Measurements from ENCODE around the gene PHYHIPL. TPM values are rescaled to one million over a fixed set of nuclear protein-coding genes. Genes with fewer than 3 reads are reported as not detected.
"Not testable (repeated sequence)": the region's sequence is repeated elsewhere in the genome, so short reads cannot be mapped to it uniquely, and the experiment has no call there.

Gene PHYHIPL
- total and polyA plus RNA-seq, 4 experiments from 2014 or later = not detected

GRCh38 chr10:59227136-59227673, 50.8 kb downstream of the PHYHIPL start:
- no peak for DNase-seq
- H3K36me3 ChIP-seq (ENCODE audit: insufficient read depth, low read length) = no peaks in the 10 kb centered on the region
- no peaks in the 10 kb centered on the region for H3K4me1 Mint-ChIP-seq
- H3K27me3 Mint-ChIP-seq = peaks cover 0 to 4% of the 10 kb centered on the region in 2 donors
- ChIA-PET CTCF (ENCODE audit: partially characterized antibody) (no interaction called here), POLR2A (ENCODE audit: partially characterized antibody) (no interaction called here)
- no peak overlapping the region for H3K27ac ChIP-seq (ENCODE audit: low read depth, low read length)
- no peaks in the 10 kb centered on the region for H3K27me3 ChIP-seq (ENCODE audit: insufficient read depth, low read length)
- intact Hi-C loops (cut with micrococcal nuclease) = no loop called here
- H3K9me3 Mint-ChIP-seq = peaks cover 0 to 2% (median 0%) of the 10 kb centered on the region in 8 donors
- H3K4me3 Mint-ChIP-seq = no peak overlapping the region
- H3K9me3 ChIP-seq (ENCODE audit: control insufficient read depth in 1 of 2, low read length in 2 of 2) = no peaks in the 10 kb centered on the region
- no peak overlapping the region for H3K27ac Mint-ChIP-seq
- no peaks in the 10 kb centered on the region for H3K4me1 ChIP-seq (ENCODE audit: insufficient read depth, low read length)
- H3K36me3 Mint-ChIP-seq = no peaks in the 10 kb centered on the region
- H3K4me3 ChIP-seq (ENCODE audit: low read length in 2 of 2) = no peak overlapping the region

- ChIA-PET POLR2A (ENCODE audit: partially characterized antibody) (no interaction called here), CTCF (ENCODE audit: partially characterized antibody) (no interaction called here)
- Mint-ChIP-seq H3K9me3 (no peaks in the 10 kb centered on the region), H3K36me3 (no peaks in the 10 kb centered on the region), H3K27me3 (peaks cover 0 to 2% of the 10 kb centered on the region in 2 donors), H3K27ac (no peak overlapping the region), H3K4me3 (no peak overlapping the region), H3K4me1 (no peaks in the 10 kb centered on the region)
- no peaks in the 10 kb centered on the region for H3K27me3 ChIP-seq (ENCODE audit: insufficient read depth, low read length)
- no peaks in the 10 kb centered on the region for H3K36me3 ChIP-seq (ENCODE audit: insufficient read depth, low read length)
- DNase-seq = no peak
- H3K27ac ChIP-seq (ENCODE audit: low read depth, low read length) = no peak overlapping the region
- no peaks in the 10 kb centered on the region for H3K9me3 ChIP-seq (ENCODE audit: control insufficient read depth in 1 of 2, low read length in 2 of 2)
- no peaks in the 10 kb centered on the region for H3K4me1 ChIP-seq (ENCODE audit: insufficient read depth, low read length)
- no peak overlapping the region for H3K4me3 ChIP-seq (ENCODE audit: low read length in 2 of 2)
- intact Hi-C loops (cut with micrococcal nuclease) = no loop called here
Measured at GRCh38 chr10:59229441-59229840, 53.0 kb downstream of the PHYHIPL start.

- H3K4me1 Mint-ChIP-seq = no peaks in the 10 kb centered on the region
- POLR2A ChIA-PET (ENCODE audit: partially characterized antibody) = no interaction called here
- no peak overlapping the region for H3K4me3 Mint-ChIP-seq
- no peak overlapping the region for H3K4me3 ChIP-seq (ENCODE audit: low read length in 2 of 2)
- no peaks in the 10 kb centered on the region for H3K9me3 ChIP-seq (ENCODE audit: control insufficient read depth in 1 of 2, low read length in 2 of 2)
- peaks cover 0 to 4% (median 3%) of the 10 kb centered on the region in 8 donors for H3K9me3 Mint-ChIP-seq
- H3K27me3 Mint-ChIP-seq = peaks cover 0 to 2% of the 10 kb centered on the region in 2 donors
- intact Hi-C loops (cut with micrococcal nuclease) = no loop called here
- no peaks in the 10 kb centered on the region for H3K36me3 Mint-ChIP-seq
- DNase-seq = no peak
- H3K27ac ChIP-seq (ENCODE audit: low read depth, low read length) = no peak overlapping the region
- CTCF ChIA-PET (ENCODE audit: partially characterized antibody) = no interaction called here
- H3K27ac Mint-ChIP-seq = no peak overlapping the region
- H3K27me3 ChIP-seq (ENCODE audit: insufficient read depth, low read length) = no peaks in the 10 kb centered on the region
- H3K36me3 ChIP-seq (ENCODE audit: insufficient read depth, low read length) = no peaks in the 10 kb centered on the region
- H3K4me1 ChIP-seq (ENCODE audit: insufficient read depth, low read length) = no peaks in the 10 kb centered on the region
Measured at GRCh38 chr10:59234194-59234593, 57.8 kb downstream of the PHYHIPL start.

GRCh38 chr10:59234816-59235429, 58.5 kb downstream of the PHYHIPL start:
- Mint-ChIP-seq H3K36me3 (no peaks in the 10 kb centered on the region), H3K9me3 (peaks cover 0 to 4% (median 3%) of the 10 kb centered on the region in 8 donors), H3K27me3 (peaks cover 0 to 2% of the 10 kb centered on the region in 2 donors), H3K4me3 (no peak overlapping the region), H3K4me1 (no peaks in the 10 kb centered on the region), H3K27ac (no peak overlapping the region)
- H3K27me3 ChIP-seq (ENCODE audit: insufficient read depth, low read length) = no peaks in the 10 kb centered on the region
- POLR2A ChIA-PET (ENCODE audit: partially characterized antibody) = no interaction called here
- DNase-seq = no peak
- CTCF ChIA-PET (ENCODE audit: partially characterized antibody) = no interaction called here
- intact Hi-C loops (cut with micrococcal nuclease) = no loop called here
- no peak overlapping the region for H3K27ac ChIP-seq (ENCODE audit: low read depth, low read length)
- no peaks in the 10 kb centered on the region for H3K9me3 ChIP-seq (ENCODE audit: control insufficient read depth in 1 of 2, low read length in 2 of 2)
- no peaks in the 10 kb centered on the region for H3K36me3 ChIP-seq (ENCODE audit: insufficient read depth, low read length)
- no peak overlapping the region for H3K4me3 ChIP-seq (ENCODE audit: low read length in 2 of 2)
- no peaks in the 10 kb centered on the region for H3K4me1 ChIP-seq (ENCODE audit: insufficient read depth, low read length)

- Mint-ChIP-seq H3K4me3 (peak overlapping the region in 1 of 8 donors; percentile 4), H3K36me3 (no peaks in the 10 kb centered on the region), H3K9me3 (peaks cover 0 to 4% (median 3%) of the 10 kb centered on the region in 8 donors), H3K4me1 (no peaks in the 10 kb centered on the region), H3K27me3 (peaks cover 0 to 1% of the 10 kb centered on the region in 2 donors), H3K27ac (no peak overlapping the region)
- no peak overlapping the region for H3K27ac ChIP-seq (ENCODE audit: low read depth, low read length)
- no peaks in the 10 kb centered on the region for H3K27me3 ChIP-seq (ENCODE audit: insufficient read depth, low read length)
- no peaks in the 10 kb centered on the region for H3K4me1 ChIP-seq (ENCODE audit: insufficient read depth, low read length)
- intact Hi-C loops (cut with micrococcal nuclease) = no loop called here
- POLR2A ChIA-PET (ENCODE audit: partially characterized antibody) = no interaction called here
- H3K36me3 ChIP-seq (ENCODE audit: insufficient read depth, low read length) = no peaks in the 10 kb centered on the region
- CTCF ChIA-PET (ENCODE audit: partially characterized antibody) = no interaction called here
- no peak for DNase-seq
- no peaks in the 10 kb centered on the region for H3K9me3 ChIP-seq (ENCODE audit: control insufficient read depth in 1 of 2, low read length in 2 of 2)
- no peak overlapping the region for H3K4me3 ChIP-seq (ENCODE audit: low read length in 2 of 2)
Measured at GRCh38 chr10:59236064-59236697, 59.7 kb downstream of the PHYHIPL start.

GRCh38 chr10:59237775-59238174, 61.3 kb downstream of the PHYHIPL start:
- Mint-ChIP-seq H3K4me1 (no peaks in the 10 kb centered on the region), H3K27me3 (no peaks in the 10 kb centered on the region), H3K4me3 (no peak overlapping the region), H3K9me3 (peaks cover 0 to 4% (median 3%) of the 10 kb centered on the region in 8 donors), H3K27ac (no peak overlapping the region), H3K36me3 (no peaks in the 10 kb centered on the region)
- DNase-seq = no peak
- POLR2A ChIA-PET (ENCODE audit: partially characterized antibody) = no interaction called here
- H3K9me3 ChIP-seq (ENCODE audit: control insufficient read depth in 1 of 2, low read length in 2 of 2) = no peaks in the 10 kb centered on the region
- H3K27me3 ChIP-seq (ENCODE audit: insufficient read depth, low read length) = no peaks in the 10 kb centered on the region
- H3K36me3 ChIP-seq (ENCODE audit: insufficient read depth, low read length) = no peaks in the 10 kb centered on the region
- CTCF ChIA-PET (ENCODE audit: partially characterized antibody) = no interaction called here
- no peak overlapping the region for H3K27ac ChIP-seq (ENCODE audit: low read depth, low read length)
- H3K4me3 ChIP-seq (ENCODE audit: low read length in 2 of 2) = no peak overlapping the region
- intact Hi-C loops (cut with micrococcal nuclease) = no loop called here
- H3K4me1 ChIP-seq (ENCODE audit: insufficient read depth, low read length) = no peaks in the 10 kb centered on the region

GRCh38 chr10:59239108-59239507, 62.7 kb downstream of the PHYHIPL start:
- H3K4me1 Mint-ChIP-seq; H3K4me1 ChIP-seq (ENCODE audit: insufficient read depth, low read length); H3K27me3 ChIP-seq (ENCODE audit: insufficient read depth, low read length); H3K27me3 Mint-ChIP-seq; H3K9me3 Mint-ChIP-seq; H3K27ac Mint-ChIP-seq; DNase-seq; H3K36me3 Mint-ChIP-seq; H3K4me3 Mint-ChIP-seq; CTCF ChIA-PET (ENCODE audit: partially characterized antibody); H3K4me3 ChIP-seq (ENCODE audit: low read length in 2 of 2); H3K27ac ChIP-seq (ENCODE audit: low read depth, low read length); H3K9me3 ChIP-seq (ENCODE audit: control insufficient read depth in 1 of 2, low read length in 2 of 2); intact Hi-C loops (cut with micrococcal nuclease); POLR2A ChIA-PET (ENCODE audit: partially characterized antibody); H3K36me3 ChIP-seq (ENCODE audit: insufficient read depth, low read length): not testable (repeated sequence)
